HFF-Myc (cell line): ENCODE data around the gene IMPG2.

Experiments
- DNase-seq: peaks from one replicate; pipeline ENCODE4 v3.0.0-alpha.2; 2011; ENCODE audit warnings: low read depth; ENCODE audit errors: extremely low read depth
- H3K4me3 ChIP-seq: replicated peaks from 2 replicates; pipeline ENCODE4 v1.5.1; 2011; ENCODE audit warnings: low read depth, mild to moderate bottlenecking, control low read depth, low read length
- CTCF ChIP-seq: IDR thresholded peaks from 2 replicates; pipeline ENCODE4 v1.5.1; 2012; ENCODE audit warnings: mild to moderate bottlenecking, low read depth, low read length, control low read depth; ENCODE audit errors: missing control alignments

The IMPG2 gene

GRCh38 chr3:101303089-101303731, 17.2 kb downstream of the IMPG2 start:
- H3K4me3 ChIP-seq = no peak overlapping the region
- DNase-seq = no peak
- no peak for TF ChIP-seq CTCF

DNA sequence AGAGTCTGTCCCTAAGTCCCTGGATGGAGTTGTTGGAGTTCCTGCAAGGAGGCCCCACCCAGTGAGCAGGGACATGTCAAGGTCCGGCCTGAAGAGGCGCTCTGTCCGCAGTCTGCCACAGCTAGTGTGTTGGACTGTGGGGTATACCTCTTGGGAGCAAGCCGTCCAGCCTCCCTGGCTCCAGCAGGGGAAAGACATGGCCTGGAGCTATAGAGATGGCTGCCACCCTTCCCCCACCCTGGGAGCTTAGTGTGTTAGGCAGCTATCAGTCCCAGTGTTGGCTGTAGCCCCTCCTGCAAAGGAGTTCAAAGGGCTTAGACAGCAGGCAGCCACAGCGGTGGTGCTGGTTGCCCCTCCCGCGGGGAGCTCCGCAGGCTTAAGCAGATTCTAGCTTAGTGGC, 20.3 kb downstream of the IMPG2 start:
- TF ChIP-seq CTCF = no peak
- H3K4me3 ChIP-seq = no peak overlapping the region
- DNase-seq = no peak

DNA sequence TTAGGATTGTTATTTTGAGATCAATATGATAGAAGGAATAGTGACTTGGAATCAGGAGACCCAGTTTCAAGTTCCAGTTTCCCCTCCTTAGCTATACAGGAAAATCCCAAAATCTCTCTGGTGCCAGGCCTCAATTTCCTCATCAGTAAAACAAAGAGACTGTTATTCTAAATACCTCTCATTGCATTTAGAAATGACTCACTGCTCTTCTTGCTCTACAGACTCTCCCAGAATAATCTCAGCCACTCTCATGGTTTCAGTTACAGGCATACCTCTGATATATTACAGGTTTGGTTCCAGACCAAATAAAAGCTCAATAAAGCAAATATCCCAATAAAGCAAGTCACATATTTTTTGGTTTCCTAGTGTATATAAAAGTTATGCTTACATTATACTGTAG, 28.3 kb downstream of the IMPG2 start:
- no peak for TF ChIP-seq CTCF
- DNase-seq = no peak
- H3K4me3 ChIP-seq = no peak overlapping the region

- TF ChIP-seq CTCF = no peak
- no peak for DNase-seq
- H3K4me3 ChIP-seq = no peak overlapping the region
These were observed 32.1 kb downstream of the IMPG2 start for GRCh38 chr3:101288294-101288693.

GRCh38 chr3:101284757-101285156, 35.6 kb downstream of the IMPG2 start:
- no peak for DNase-seq
- no peak overlapping the region for H3K4me3 ChIP-seq
- no peak for TF ChIP-seq CTCF

GRCh38 chr3:101281521-101282030, 38.8 kb downstream of the IMPG2 start:
- DNase-seq = no peak
- no peak overlapping the region for H3K4me3 ChIP-seq
- no peak for TF ChIP-seq CTCF
